HG03439 (cell line): Measurements from ENCODE around the gene RETREG1.
"Not testable (repeated sequence)": the region's sequence is repeated elsewhere in the genome, so short reads cannot be mapped to it uniquely, and the experiment has no call there.

Experiments used
- ATAC-seq: cut with Tn5 transposase; IDR thresholded peaks from one replicate; pipeline ENCODE4 v1.9.1; 2021; ENCODE audit warnings: mild to moderate bottlenecking, moderate library complexity; ENCODE audit not compliant: unreplicated experiment

Gene RETREG1

DNA sequence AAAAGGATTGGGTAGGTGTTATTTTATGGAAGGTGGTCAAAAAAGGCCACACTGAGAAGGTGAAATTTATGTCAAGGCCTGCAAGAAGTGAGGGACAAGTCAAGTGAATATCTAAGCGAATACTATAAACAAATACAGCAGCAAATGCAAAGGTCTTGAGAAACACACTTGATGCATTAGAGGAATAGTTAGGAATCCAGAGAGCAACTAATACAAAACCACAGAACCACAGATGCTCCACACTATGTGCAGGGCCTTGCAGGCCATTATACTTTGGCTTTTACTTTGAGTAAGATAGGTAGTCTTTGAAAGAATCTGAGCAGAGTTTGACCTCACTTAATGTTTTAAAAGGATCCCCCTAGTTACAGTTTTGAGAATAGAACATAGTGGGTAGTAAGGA, 155.8 kb downstream of the RETREG1 start:
- ATAC-seq: no peak

DNA sequence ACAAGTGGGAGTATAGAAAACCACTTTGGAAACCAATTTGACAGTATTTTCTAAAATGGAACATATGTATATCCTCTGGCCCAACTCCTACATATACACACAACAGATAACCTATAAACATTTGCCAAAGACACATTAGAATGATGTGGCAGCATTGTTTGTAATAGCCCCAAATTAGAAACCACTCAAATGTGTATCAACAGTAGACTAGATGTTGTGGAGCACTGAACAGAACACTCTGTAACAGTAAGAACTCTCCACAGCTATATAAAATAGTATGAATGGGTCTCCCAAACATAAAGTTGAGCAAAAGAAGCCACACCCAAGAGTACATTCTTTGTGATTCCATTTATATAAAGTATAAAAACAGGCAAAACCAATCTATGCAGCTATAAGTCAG, 157.3 kb downstream of the RETREG1 start:
- no peak for ATAC-seq

DNA sequence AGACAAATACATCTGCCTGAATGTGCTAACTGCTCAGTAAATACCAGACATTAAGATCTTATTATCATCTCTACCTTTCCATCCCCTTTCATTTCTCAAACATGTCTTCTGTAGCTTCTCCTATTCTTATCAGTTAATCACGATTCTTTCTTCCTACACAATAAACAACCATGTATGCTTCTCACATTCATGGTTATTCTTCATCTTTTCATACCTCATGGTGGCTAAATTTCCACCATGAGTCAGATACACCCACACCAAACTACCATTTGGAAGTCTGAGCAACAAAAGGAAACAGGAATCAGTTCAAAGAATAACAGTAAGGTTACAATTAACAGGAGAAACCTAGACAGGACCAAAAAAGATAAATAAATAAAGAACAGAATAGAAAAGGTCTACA, 158.9 kb downstream of the RETREG1 start:
- no peak for ATAC-seq

DNA sequence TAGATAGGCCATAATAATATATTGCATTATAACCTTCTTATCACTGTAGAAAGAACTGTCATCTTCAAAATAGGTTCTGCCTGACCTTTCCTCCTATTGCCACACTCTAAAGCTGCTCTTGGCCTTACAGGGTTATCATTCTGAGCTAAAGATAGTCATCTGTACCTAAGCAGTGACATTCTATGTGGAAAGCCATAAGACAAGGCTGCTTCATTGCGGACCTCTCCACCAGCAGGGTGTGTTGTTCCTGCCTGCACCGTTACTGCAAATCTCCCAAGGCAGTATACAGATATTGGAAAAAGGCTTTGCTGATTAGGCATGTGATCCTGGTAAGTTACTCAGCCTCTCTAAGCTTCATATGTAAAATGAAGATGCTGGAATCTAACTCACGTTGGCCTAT, 159.3 kb downstream of the RETREG1 start:
- no peak for ATAC-seq

DNA sequence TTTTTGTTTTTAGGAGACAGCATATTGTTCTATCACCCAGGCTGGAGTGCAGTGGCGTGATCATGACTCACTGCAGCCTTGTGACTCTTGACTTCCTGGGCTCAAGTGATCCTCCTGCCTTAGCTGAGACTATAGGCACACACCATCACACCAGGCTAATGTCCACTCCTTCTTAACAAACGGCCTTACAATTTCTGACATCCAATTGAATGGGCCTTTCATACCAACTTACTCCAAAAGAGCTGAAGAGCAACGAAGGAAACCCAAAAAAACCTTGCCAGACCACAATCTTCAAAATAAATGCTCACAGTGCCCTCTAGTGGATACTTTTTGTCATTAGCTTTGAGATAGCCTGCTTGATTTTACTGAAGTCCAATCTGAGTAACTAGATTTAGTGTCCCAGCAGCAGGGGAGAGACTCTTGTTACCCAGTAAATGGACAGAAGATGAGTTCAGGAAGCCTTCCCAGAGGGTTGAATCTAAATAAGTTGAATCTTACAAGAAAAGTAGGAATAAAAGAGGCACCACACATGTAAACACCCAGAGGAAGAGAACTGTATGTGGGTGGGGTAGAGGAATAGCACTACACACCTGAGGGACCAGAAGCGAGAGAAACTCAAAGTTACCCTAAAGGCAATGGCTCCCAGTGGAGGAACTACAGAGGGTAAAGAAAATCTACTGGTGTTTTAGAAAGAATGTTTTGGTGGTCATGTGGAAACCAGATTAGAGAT, 160.5 kb downstream of the RETREG1 start:
- ATAC-seq: peak; percentile 62

DNA sequence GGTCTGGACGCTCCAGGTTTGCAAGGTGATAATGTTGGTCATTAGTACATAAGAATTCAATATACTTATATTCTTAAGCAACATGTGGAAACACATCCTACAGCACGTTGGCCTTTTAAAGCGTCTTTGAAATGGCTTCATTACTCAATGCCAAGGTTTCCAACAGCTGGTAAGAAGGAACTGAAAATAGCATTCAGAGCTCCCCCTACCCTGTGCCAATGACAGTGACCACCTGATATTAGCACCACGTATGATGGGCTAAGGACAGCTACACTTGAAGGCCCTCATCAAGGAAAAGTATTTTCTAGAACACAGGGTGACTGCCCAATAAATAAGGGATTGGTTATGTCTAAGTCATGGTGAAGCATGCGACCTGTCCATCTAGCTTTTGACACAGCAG, 161.1 kb downstream of the RETREG1 start:
- ATAC-seq: no peak

DNA sequence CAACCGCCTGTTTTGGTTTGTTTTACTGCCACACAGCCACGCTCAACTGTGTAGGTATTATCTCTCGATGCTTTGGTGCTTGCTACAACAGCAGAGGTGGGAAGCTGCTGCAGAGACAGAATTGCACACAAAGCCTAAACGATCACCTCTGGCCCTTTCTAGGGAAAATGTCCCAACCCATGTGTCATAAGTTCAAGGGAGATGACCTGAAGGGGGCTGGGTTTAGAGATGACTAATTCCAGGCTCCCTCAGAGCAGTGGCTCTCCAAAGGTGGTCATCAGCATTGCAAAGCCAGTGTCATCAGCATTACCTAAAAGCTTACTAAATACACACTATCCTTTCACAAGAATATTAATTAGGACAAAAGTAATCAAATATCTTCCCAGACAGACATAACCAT, 162.1 kb downstream of the RETREG1 start:
- ATAC-seq: no peak

DNA sequence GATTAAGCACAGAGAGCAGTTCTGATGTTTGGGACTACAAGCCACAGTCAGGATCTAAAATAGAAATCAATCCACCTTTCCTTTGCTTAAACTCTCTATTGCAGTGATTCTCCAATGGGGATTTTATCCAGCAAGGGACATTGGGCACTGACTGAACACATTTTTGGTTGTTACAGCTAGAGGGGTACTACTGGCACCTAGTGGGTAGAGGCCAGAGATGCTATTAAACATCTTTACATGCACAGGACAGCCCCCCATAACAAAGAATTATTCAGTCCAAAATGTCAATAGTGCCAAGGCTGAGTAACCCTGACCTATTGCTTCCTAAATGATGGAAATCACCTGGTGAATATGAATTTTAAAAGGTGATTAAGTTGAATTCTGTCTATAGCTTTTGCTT, 163.2 kb downstream of the RETREG1 start:
- no peak for ATAC-seq

DNA sequence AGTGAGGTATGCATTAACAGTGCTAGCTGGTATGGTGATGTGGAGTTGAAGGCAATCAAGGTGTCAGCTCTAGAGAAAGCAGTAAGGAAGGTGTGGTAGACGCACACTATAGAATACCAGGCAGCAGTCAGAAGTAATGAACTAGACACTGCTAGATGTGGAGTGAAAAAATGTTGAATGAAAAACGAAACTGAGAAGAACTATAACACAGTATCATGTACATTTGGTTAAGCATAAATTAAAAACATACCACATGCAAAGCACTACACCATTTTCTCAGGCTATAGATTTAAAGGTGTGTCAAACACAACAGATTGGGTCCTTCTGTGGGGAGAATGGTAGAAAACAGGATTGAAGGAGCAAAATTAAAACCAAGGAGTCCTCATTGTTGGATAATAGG, 166.6 kb downstream of the RETREG1 start:
- no peak for ATAC-seq

DNA sequence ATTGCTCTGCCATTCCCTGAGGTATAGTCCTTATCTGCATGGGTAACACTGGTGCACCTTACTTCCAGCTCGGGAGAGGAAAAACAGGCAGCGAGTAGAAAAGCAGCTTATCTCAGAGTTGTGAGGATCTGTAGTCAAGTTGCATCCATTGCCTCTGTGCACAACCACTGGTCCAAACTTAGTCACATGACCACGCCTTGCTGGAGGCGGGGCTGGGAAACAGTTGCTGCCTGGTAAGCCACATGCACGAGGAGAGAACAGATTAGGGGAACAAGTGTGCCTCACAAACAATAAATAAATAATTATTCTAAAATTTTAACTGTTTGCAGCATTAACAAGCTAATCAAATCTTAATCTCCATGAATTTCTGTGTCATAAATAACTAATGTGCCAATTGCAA, 169.8 kb downstream of the RETREG1 start:
- ATAC-seq: no peak

DNA sequence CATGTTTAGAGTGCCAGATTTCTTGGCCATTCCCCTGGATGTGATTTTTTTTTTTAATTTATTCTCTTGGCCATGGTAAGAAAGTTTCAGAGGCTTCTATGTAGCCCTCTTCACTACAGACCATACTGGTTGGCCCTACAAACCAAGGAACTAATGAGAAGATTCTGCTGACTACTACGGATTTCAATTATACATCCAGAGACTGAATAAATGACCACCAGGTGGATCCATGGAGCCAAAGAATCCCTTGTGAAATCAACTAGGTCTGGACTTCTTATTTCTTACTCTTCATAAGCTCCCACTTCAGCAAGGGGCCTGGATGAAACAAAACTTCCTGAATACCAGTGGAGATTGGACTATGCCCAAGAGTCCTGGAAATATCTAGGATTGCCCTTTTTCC, 178.8 kb downstream of the RETREG1 start:
- no peak for ATAC-seq

DNA sequence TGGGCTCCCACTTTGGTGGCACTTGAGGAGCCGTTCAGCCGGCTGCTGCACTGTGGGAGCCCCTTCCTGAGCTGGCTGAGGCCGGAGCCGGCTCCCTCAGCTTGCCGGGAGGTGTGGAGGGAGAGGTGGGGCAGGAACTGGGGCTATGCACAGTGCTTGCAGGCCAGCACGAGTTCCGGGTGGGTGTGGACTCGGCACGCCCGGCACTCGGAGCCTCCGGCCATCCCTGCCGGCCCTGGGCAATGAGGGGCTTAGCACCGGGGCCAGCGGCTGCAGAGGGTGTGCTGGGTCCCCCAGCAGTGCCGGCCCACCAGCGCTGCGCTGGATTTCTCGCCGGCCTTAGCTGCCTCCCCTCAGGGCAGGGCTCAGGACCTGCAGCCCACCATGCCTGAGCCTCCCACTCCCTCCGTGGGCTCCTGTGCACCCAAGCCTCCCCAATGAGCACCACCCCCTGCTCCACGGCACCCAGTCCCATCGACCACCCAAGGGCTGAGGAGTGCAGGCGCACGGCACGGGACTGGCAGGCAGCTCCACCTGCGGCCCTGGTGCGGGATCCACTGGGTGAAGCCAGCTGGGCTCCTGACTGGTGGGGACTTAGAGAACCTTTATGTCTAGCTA, 180.6 kb downstream of the RETREG1 start:
- ATAC-seq: not testable (repeated sequence)

DNA sequence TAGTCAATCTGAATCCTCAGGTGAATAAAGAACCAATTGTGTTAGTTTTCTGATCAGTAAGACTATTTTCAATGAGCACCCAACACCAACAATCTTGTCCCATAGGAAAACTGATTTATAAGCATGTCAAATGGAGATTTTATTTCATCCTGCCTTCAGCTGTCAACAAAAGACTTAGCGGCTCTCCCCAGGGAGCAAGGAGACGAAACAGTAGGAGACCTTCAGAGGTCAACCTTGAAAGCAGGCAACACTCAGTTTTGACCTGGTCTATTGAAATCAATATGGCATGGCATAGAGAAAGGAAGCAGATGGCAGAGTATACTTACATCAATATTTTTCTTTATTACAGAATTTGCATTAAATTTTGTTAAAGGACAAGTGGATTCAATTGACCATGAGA, 185.3 kb downstream of the RETREG1 start:
- no peak for ATAC-seq

DNA sequence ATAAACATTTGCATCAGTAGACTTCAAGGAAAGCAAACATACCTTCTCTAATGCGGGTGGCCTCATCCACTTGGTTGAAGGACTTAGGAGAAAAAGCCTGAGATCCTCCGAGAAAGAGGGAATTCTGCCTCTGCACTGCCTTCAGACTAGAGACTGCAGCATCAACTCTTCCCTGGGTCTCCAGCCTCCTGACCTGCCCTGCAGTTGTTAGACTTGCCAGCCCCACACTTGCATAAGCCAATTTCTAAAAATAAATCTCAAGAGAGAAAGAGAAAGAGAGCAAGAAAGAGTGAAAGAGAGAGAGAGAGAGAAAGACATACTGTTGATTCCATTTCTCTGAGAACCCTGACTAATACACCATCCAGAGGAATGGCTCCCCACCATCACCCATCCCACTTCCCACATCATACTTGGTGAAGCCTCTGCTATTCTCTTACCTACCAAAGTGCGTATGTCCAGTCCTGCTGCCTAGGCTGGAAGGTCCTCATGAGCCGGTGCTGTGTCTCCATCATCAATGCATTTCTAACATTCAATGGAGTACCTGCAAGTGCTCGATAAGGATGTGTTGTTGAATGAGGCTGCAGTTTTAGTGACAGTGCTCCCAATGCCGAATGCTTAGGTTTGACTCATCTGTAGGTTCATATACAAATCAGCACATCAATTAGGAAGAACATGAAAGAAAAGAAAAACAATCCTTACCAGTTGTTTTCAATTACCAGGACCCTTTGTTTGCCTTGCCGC, 186.3 kb downstream of the RETREG1 start:
- no peak for ATAC-seq

DNA sequence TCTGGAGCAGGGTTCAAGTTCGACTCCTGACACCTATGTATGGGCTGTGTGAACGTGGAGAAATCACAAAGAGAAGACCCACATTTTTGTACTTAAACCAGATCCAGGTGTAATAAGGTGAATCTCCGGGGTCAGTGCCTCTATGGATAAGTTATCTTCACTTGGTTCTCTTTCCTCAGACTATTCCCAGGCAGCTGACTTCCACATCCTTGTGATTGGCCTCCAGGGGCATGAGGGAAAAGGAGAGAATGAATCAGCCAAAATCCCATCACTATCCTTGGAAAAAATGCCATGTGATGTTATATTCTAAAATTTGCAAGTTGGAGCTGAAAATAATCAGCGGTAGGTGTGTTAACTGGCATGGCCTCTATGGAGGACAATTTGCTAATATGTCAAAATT, 188.4 kb downstream of the RETREG1 start:
- no peak for ATAC-seq

DNA sequence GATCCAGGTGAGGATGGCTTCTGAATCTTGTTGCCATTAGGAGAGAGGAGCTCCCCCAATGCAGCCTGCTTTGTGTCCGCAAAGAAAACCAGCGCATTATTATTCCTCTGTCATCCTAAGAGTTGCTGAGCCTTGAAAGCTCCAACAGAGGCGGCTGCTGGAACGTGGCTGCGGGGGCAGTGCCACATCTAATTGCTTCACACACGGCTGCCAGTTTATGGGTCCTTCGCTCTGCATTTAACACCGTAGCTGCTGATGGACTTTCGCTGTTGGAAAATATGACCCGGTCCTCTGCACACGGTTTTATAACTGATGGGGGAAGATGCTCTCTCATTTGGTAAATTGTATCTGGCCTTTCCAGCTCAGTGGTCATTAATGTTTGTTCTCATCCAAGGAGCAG, 189.2 kb downstream of the RETREG1 start:
- ATAC-seq: no peak
